GM19043 (cell line): Measurements from ENCODE around the gene IRS2.

ENCODE experiments used
- ATAC-seq: cut with Tn5 transposase; IDR thresholded peaks from one replicate; pipeline ENCODE4 v1.9.1; 2021; ENCODE audit warnings: low read depth; ENCODE audit not compliant: unreplicated experiment

The IRS2 gene

GRCh38 chr13:109809216-109809932 lies 23.0 kb upstream of the IRS2 start:
- ATAC-seq = no peak

GRCh38 chr13:109807345-109807744 lies 21.0 kb upstream of the IRS2 start:
- no peak for ATAC-seq

- no peak for ATAC-seq
These were observed 18.3 kb upstream of the IRS2 start for GRCh38 chr13:109804654-109805053.

- ATAC-seq = no peak
These were observed 17.4 kb upstream of the IRS2 start for GRCh38 chr13:109803825-109804224.

GRCh38 chr13:109802936-109803335 lies 16.6 kb upstream of the IRS2 start:
- ATAC-seq = no peak

GRCh38 chr13:109795011-109795410 lies 8.6 kb upstream of the IRS2 start:
- ATAC-seq = no peak

- ATAC-seq = no peak
These were observed 7.7 kb upstream of the IRS2 start for GRCh38 chr13:109794095-109794494.

- ATAC-seq = no peak
These were observed 6.2 kb upstream of the IRS2 start for GRCh38 chr13:109792416-109793059.

- no peak for ATAC-seq
These were observed 4.7 kb upstream of the IRS2 start for GRCh38 chr13:109790942-109791605.

GRCh38 chr13:109790086-109790485 lies 3.7 kb upstream of the IRS2 start:
- no peak for ATAC-seq

- no peak for ATAC-seq
These were observed 2.9 kb upstream of the IRS2 start for GRCh38 chr13:109789262-109789661.

- no peak for ATAC-seq
These were observed 2.2 kb upstream of the IRS2 start for GRCh38 chr13:109788372-109789111.

- ATAC-seq = no peak
These were observed 962 bp upstream of the IRS2 start for GRCh38 chr13:109787135-109787954.

GRCh38 chr13:109785892-109786450 lies 412 bp downstream of the IRS2 start:
- ATAC-seq = peak; percentile 15

GRCh38 chr13:109785141-109785891 lies 1.1 kb downstream of the IRS2 start:
- ATAC-seq = peak; percentile 1

GRCh38 chr13:109784590-109785140 lies 1.7 kb downstream of the IRS2 start:
- ATAC-seq = peak; percentile 20

GRCh38 chr13:109783815-109784589 lies 2.4 kb downstream of the IRS2 start:
- no peak for ATAC-seq

- ATAC-seq = no peak
These were observed 3.0 kb downstream of the IRS2 start for GRCh38 chr13:109783447-109783814.
